ENCODE results near the gene AAMDC. TPM values are rescaled to one million over a fixed set of nuclear protein-coding genes. Genes with fewer than 3 reads are reported as not detected.

Gene AAMDC
- polyA plus RNA-seq, 1 donor from 2014 or later = 9.7 TPM

DNA sequence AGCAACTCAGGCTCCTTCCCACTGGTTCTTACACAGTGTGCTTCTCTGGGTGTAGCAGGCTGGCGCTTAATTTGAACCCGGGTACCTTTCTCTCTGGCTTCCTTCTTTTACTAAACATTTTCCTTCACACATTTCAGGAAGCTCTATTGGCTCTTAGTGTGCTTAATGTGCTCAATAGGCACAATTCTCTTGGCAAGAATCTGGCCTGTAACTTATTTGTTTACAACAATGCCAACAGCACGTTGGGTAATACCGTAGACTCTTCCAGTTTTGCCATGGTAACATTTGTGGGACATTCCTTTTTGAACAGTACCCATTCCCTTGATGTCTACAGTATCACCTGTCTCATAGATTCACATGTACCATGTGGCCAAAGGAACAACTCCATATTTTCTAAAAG, 47.8 kb downstream of the AAMDC start:
- Histone ChIP-seq H3K79me2 (replicated peaks; ENCODE audit: insufficient read depth, low read length) (no peaks in the 10 kb centered on the region), H3F3A (ENCODE audit: insufficient read depth, low read length, poor library complexity, severe bottlenecking) (no peaks in the 10 kb centered on the region), H2AFZ (ENCODE audit: low read depth, low read length) (no peak overlapping the region), H3K27ac (ENCODE audit: low read length) (no peak overlapping the region), H3K9me2 (ENCODE audit: insufficient read depth, low read length) (no peaks in the 10 kb centered on the region), H3K9me3 (ENCODE audit: low read length) (no peaks in the 10 kb centered on the region), H3K36me3 (ENCODE audit: insufficient read depth, low read length) (peaks cover 8% of the 10 kb centered on the region), H3K4me2 (ENCODE audit: low read length) (no peak overlapping the region), H3K27me3 (ENCODE audit: insufficient read depth, low read depth, low read length) (no peaks in the 10 kb centered on the region), H3K4me3 (ENCODE audit: low read length) (no peak overlapping the region), H4K20me1 (ENCODE audit: insufficient read depth) (no peaks in the 10 kb centered on the region), H3K9ac (ENCODE audit: low read length) (no peak overlapping the region)
- no peak for TF ChIP-seq POLR2AphosphoS5 (IDR thresholded peaks at IDR 0.05)
- TF ChIP-seq, protein P1, sequence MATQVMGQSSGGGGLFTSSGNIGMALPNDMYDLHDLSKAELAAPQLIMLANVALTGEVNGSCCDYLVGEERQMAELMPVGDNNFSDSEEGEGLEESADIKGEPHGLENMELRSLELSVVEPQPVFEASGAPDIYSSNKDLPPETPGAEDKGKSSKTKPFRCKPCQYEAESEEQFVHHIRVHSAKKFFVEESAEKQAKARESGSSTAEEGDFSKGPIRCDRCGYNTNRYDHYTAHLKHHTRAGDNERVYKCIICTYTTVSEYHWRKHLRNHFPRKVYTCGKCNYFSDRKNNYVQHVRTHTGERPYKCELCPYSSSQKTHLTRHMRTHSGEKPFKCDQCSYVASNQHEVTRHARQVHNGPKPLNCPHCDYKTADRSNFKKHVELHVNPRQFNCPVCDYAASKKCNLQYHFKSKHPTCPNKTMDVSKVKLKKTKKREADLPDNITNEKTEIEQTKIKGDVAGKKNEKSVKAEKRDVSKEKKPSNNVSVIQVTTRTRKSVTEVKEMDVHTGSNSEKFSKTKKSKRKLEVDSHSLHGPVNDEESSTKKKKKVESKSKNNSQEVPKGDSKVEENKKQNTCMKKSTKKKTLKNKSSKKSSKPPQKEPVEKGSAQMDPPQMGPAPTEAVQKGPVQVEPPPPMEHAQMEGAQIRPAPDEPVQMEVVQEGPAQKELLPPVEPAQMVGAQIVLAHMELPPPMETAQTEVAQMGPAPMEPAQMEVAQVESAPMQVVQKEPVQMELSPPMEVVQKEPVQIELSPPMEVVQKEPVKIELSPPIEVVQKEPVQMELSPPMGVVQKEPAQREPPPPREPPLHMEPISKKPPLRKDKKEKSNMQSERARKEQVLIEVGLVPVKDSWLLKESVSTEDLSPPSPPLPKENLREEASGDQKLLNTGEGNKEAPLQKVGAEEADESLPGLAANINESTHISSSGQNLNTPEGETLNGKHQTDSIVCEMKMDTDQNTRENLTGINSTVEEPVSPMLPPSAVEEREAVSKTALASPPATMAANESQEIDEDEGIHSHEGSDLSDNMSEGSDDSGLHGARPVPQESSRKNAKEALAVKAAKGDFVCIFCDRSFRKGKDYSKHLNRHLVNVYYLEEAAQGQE (IDR thresholded peaks at IDR 0.05; ENCODE audit: borderline replicate concordance) = no peak
- no peak for TF ChIP-seq TAF1 (IDR thresholded peaks at IDR 0.05; ENCODE audit: low read depth)
- TF ChIP-seq SMC3 (conservative IDR thresholded peaks at IDR 0.05; ENCODE audit: poor library complexity) = no peak
- TF ChIP-seq EZH2 (IDR thresholded peaks at IDR 0.05; ENCODE audit: borderline replicate concordance, insufficient read depth, low read length, poor library complexity, severe bottlenecking) = no peak
- TF ChIP-seq RAD21 (conservative IDR thresholded peaks at IDR 0.05) = no peak

DNA sequence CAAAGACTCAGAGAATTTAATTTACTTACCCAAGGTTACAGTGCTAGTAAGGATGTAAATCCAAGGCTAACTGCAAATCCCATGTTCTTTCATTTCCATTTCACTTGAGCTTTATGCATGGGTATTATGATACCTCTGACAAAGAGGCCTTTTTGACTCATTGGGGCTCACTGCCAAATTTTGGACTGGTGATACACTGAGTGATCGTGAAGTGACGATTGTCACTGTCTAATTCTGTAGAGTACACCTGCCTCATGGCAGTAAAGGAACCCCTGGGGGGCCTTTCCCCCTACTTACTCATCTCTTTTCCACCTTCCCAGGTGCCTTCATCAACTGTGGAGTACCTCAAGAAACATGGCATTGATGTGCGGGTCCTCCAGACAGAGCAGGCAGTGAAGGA, 50.9 kb downstream of the AAMDC start:
- peaks cover 8% of the 10 kb centered on the region for H3K36me3 ChIP-seq (ENCODE audit: insufficient read depth, low read length)
- no peak overlapping the region for H3K4me3 ChIP-seq (ENCODE audit: low read length)
- H2AFZ ChIP-seq (ENCODE audit: low read depth, low read length) = no peak overlapping the region
- H3K79me2 ChIP-seq (replicated peaks; ENCODE audit: insufficient read depth, low read length) = no peaks in the 10 kb centered on the region
- TF ChIP-seq, protein P1 (IDR thresholded peaks at IDR 0.05; ENCODE audit: borderline replicate concordance) = no peak
- no peak for TF ChIP-seq MXI1 (conservative IDR thresholded peaks at IDR 0.05; ENCODE audit: poor library complexity, severe bottlenecking)
- TF ChIP-seq EP300 (conservative IDR thresholded peaks at IDR 0.05; ENCODE audit: poor library complexity, severe bottlenecking) = no peak
- no peak for TF ChIP-seq EZH2 (IDR thresholded peaks at IDR 0.05; ENCODE audit: borderline replicate concordance, insufficient read depth, low read length, poor library complexity, severe bottlenecking)
- TF ChIP-seq, protein P2, sequence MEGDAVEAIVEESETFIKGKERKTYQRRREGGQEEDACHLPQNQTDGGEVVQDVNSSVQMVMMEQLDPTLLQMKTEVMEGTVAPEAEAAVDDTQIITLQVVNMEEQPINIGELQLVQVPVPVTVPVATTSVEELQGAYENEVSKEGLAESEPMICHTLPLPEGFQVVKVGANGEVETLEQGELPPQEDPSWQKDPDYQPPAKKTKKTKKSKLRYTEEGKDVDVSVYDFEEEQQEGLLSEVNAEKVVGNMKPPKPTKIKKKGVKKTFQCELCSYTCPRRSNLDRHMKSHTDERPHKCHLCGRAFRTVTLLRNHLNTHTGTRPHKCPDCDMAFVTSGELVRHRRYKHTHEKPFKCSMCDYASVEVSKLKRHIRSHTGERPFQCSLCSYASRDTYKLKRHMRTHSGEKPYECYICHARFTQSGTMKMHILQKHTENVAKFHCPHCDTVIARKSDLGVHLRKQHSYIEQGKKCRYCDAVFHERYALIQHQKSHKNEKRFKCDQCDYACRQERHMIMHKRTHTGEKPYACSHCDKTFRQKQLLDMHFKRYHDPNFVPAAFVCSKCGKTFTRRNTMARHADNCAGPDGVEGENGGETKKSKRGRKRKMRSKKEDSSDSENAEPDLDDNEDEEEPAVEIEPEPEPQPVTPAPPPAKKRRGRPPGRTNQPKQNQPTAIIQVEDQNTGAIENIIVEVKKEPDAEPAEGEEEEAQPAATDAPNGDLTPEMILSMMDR (IDR thresholded peaks at IDR 0.05; ENCODE audit: poor library complexity, severe bottlenecking) = no peak
- no peak for TF ChIP-seq RAD21 (conservative IDR thresholded peaks at IDR 0.05)
- TF ChIP-seq SMC3 (conservative IDR thresholded peaks at IDR 0.05; ENCODE audit: poor library complexity) = no peak
- no peak for TF ChIP-seq POLR2AphosphoS5 (IDR thresholded peaks at IDR 0.05)
- TF ChIP-seq TAF1 (IDR thresholded peaks at IDR 0.05; ENCODE audit: low read depth) = no peak
- no peak overlapping the region for H3K4me2 ChIP-seq (ENCODE audit: low read length)
- no peak overlapping the region for H3K27ac ChIP-seq (ENCODE audit: low read length)
- no peaks in the 10 kb centered on the region for H3K9me3 ChIP-seq (ENCODE audit: low read length)
- no peak overlapping the region for H3K9ac ChIP-seq (ENCODE audit: low read length)
- no peaks in the 10 kb centered on the region for H3K9me2 ChIP-seq (ENCODE audit: insufficient read depth, low read length)
- no peaks in the 10 kb centered on the region for H4K20me1 ChIP-seq (ENCODE audit: insufficient read depth)
- H3F3A ChIP-seq (ENCODE audit: insufficient read depth, low read length, poor library complexity, severe bottlenecking) = no peaks in the 10 kb centered on the region
- no peaks in the 10 kb centered on the region for H3K27me3 ChIP-seq (ENCODE audit: insufficient read depth, low read depth, low read length)

All from neural cell (in vitro differentiated cells).